ENCODE data around the gene PCIF1.
"Not testable (repeated sequence)": the region's sequence is repeated elsewhere in the genome, so short reads cannot be mapped to it uniquely, and the experiment has no call there.

Gene PCIF1

DNA sequence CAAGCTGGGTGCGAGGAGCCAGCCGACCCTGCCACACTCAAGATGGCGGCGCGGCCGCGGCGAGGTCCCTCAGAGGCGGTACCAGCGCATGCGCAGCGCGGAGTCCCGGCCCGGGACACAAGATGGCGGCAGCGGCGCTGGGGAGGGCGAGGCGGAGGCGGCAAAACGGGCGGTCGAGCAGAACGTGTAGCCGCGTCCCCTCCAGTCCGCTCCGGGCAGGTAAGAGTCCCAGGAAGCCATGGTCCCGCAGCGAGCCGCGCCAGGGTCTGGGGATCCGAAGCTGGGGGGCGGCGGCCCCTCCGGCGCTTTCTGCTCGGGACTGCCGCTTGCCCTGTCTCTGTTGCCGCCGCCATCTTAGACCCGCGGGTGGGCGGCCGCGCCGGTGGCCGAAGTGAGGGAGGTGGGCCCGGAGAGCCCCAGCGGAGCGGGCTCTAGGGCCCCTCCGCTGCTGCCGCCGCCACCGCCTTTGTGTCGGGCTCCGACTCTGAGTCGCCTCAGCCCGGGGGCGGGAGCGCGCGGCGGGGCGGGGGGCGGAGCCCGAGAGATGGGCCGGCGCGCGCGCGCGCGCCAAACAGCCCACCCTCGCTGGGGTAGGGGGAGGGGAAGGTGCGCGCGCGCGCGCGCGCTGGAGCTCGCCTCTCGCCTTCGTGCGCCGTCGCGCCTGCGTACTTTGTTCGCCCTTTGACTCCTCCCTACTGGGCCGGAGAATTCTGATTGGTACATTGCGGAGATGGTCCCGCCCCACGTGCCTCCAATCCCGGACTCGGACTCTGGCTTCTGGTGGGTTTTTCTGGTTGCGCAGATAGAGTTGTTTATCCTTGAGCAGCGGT lies at the start of gene PCIF1:
TSS of gene PCIF1 (plus strand) at position 98 of the 830 bp plus-strand sequence. CDS start 4,317 bp downstream, outside the sequence.
- DNase-seq: peak; percentile 97

DNA sequence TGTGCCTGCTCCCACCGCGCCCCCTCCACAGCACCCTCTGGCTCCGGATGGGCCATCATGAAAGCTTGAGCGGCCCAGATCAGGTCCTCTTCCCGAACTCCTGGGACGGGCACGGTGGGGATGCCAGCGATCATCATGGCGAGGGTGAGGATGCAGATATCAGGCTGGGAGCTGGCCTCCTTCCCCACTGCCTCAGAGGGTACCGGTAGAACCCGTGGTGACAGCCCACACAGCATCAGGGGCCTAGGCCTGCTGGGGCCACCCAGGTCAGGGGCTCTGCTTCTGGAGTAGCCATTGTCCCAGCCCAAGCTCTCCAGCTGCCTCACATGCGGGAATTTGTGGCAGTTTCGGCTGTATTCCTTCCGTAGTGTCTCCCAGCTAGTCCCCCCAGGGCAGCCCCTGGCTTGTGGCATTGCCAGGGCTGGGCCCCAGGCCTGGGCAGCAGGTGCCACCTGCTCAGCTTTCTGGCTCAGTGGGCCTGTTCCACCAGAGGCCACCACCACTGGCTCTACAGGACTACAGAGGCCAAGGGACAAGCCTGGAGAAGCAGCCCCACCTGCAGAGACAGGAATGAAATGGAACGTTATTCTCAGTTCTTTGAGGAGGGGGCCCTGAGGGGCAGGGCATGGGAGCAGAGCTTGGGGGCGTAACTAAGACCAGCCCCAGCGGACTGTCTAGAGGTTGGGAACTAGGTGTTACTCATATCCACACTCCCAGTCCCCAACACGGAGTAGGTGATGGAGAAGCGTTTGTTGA lies 47.7 kb upstream of the PCIF1 start:
- DNase-seq: no peak

DNA sequence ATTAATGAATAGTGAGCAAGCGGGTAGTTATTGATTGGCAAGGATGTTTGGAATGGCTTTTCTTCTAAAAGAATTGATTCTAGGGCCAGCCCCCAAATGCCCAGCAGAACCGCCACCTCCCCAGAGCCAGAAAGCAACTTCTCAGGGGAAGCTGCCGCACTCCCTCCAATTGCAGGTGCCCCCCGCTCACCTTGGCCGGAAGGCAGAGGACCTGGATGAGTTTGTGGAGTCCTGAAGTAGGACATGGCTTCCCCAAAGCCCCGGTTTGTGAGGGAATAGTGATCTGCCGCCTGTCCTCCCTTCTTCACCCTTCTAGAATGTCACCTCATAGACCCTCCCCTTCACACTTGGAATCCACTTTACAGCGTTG lies 47.2 kb upstream of the PCIF1 start, which contains the start of gene SPATA25:
TSS of gene SPATA25 (minus strand) at position 277 of the 370 bp plus-strand sequence. CDS start at position 245, 32 bp downstream.
- no peak for DNase-seq

DNA sequence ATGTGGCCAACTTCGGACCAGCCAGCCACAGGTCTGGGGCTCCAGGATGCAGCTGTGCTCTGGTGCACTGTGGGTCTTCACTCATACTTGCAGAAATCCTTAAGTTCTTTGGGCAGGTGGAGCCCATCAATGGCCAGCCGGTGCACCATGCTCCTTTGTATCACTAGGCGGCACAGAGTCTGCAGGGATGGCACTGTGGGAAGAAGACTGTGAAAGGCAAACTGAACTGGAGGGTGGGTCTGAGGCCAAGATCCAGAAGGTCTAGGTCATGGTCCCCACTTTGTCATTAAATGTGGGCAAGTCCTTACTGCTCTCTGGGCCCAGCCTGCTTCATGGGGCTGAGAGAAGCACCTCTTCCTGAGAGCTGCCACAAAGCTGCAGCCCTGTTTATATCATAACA lies 45.8 kb upstream of the PCIF1 start:
- DNase-seq: no peak

DNA sequence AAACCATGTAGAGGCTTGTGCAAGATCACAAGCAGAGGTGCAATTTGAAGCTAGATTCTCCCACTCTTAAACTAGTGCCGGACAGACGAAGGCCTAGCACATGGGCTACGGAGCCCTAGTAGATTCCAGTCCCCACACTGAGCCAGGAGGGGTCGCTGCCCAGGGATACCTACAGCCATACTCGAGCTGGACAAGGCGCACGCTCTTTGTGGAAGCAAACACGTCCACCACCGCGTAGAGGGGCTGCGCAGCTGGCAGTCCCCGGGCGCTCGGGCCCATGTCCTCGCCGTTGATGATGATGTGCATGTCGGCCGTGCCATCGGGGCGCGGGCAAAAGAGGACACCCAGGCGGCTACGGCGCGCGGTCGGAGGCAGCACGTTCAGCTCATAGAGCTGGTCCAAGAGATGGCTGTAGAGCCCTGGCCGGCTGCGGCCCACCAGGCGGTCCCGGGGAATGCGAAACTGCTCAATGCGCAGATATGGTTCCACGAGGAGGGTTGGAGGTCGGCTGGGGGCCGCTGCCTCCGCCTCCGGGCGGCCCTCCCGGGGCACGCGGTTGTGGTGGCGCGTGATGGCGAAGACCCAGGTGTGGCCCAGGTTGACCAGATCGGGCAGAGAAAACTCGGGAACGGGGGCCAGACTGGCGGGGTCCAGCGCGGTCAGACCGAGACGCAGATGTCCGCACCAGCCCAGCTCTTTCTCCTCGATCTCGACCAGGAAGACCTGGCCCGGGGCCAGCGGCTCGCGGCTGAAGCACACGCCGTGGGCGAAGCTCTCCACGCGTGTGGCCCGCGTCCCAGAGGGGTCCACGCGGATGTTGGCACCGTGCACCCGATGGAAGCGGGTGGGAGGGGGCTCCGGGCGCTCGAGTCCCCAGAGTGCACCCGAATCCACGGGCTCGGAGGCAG lies 44.2 kb upstream of the PCIF1 start:
- DNase-seq: peak; percentile 64

DNA sequence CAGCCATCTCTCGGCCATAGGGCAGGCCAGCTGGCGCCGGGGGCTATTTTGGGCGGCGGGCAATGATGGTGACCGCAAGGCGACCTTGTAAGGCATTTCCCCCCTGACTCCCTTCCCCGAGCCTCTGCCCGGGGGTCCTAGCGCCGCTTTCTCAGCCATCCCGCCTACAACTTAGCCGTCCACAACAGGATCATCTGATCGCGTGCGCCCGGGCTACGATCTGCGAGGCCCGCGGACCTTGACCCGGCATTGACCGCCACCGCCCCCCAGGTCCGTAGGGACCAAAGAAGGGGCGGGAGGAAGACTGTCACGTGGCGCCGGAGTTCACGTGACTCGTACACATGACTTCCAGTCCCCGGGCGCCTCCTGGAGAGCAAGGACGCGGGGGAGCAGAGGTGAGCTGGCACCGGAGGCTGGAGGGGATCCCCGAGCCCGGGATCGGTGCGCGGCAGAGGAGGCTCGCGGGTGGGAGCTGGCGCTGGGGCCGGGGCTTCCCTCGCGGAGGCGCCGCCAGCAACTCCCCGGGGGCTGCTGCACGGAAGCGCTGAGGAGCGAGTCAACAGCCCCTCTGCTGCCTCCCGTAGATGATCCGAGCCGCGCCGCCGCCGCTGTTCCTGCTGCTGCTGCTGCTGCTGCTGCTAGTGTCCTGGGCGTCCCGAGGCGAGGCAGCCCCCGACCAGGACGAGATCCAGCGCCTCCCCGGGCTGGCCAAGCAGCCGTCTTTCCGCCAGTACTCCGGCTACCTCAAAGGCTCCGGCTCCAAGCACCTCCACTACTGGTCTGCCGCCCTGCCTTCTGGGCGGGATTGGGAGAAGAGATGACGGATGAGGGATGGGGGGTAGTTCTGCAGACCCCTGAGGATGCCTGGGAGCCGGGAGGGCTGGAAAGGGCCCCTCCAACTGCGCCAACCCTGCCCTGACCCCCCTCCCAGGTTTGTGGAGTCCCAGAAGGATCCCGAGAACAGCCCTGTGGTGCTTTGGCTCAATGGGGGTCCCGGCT lies 43.2 kb upstream of the PCIF1 start, which contains the start of the genes CTSA and NEURL2:
TSS of gene CTSA (plus strand) at position 351 of the 999 bp plus-strand sequence. CDS start at position 585, 234 bp downstream.
TSS of gene NEURL2 (minus strand) at position 224 of the 999 bp plus-strand sequence. CDS start at position 7, 217 bp downstream.
- peak; percentile 79 for DNase-seq

DNA sequence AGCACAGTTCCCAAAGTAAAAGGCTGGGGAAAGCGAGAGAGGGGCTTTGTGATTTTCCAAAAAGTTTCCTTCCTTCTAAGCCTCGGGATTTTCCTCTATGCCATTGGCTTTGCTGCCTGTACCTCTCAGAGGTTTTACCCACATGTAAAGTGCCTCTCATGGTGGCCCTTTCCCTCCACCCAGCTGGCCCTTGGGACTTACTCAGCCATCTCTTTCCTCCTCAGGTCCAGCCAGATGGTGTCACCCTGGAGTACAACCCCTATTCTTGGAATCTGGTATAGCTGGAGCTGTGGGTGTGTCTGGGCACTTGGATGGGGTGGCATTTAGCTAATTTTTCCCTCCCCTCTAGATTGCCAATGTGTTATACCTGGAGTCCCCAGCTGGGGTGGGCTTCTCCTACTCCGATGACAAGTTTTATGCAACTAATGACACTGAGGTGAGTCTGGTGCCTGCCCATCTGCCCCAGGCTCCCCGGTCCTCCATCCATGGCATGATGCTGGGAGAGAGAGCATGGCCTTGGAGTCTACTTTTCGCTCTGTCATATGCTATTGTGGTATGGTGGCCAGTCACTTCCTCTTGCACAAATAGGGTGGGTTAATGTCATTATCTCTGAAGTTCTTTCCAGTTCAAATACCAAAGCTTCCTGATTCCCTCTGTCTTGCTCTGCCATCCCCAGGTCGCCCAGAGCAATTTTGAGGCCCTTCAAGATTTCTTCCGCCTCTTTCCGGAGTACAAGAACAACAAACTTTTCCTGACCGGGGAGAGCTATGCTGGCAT lies 42.2 kb upstream of the PCIF1 start:
- DNase-seq: no peak

DNA sequence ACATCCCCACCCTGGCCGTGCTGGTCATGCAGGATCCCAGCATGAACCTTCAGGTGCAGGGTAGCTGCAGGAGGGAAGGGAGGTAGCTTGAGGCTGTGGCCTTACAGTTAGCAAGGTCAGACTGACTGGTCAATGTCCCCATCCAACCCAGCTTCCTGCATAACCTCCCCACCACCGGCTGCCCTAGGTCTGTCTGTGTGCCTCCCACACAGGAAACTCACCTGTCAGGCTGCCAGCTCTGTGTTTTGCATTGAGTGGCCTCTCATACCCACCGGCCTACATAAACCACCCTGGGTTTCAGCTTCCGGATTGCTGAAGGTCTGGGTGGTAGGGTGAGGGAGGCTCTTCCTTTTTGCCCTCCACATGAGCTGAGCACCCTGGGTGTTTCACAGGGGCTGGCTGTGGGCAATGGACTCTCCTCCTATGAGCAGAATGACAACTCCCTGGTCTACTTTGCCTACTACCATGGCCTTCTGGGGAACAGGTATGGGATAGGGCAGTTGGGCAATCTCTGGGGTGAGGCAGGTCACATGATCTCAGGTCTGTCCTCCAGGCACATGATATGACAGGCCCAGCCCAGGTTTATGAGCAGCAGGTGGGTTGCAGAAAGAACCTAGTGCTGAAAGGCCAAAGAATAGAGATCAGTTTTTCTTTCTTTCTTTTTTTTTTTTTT lies 41.5 kb upstream of the PCIF1 start:
- no peak for DNase-seq

DNA sequence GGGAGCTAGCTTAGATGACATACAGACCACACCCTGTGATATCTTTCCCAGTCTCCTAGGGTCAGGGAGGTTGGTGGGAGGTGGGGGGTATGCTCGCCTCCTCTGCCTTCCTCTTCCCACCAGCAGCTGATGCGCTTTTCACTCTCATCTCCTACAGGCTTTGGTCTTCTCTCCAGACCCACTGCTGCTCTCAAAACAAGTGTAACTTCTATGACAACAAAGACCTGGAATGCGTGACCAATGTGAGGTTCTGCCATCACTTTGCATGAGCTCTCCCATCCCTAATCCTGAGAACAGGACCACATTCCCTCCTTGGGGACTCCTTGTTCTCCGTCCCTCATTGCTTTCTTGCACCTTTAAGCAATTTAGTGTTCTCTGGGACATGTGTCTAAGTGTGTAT lies 40.7 kb upstream of the PCIF1 start:
- DNase-seq: no peak

DNA sequence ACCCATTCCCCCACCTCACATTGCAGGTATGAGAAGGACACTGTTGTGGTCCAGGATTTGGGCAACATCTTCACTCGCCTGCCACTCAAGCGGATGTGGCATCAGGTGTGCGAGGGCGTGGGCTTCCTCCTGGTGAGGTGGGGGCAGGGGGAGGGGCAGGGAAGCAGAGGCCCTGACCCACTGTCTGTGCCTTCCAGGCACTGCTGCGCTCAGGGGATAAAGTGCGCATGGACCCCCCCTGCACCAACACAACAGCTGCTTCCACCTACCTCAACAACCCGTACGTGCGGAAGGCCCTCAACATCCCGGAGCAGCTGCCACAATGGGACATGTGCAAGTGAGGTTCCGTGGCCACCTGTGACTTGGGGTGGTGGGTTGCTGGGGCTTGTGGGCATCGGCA lies 39.7 kb upstream of the PCIF1 start:
- no peak for DNase-seq

DNA sequence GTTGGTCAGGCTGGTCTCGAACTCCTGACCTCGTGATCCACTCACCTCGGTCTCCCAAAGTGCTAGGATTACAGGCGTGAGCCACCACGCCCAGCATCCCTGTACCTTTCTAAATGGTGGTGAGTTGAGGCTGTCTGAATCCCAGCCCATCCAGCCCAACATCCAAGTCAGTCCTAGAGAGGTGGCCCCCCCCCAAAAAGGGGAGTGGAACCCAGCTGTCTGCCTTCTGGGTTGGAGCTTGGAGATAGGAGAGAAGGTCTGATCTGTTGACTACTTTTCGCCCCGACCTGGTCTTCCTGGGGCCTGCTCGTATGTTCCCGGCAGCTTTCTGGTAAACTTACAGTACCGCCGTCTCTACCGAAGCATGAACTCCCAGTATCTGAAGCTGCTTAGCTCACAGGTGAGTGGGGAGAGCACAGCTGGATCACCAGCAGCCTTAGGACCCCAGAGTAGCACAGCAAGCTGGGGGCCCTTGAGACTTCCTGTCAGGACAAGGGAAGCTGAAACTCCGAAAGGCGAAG lies 37.8 kb upstream of the PCIF1 start:
- no peak for DNase-seq

DNA sequence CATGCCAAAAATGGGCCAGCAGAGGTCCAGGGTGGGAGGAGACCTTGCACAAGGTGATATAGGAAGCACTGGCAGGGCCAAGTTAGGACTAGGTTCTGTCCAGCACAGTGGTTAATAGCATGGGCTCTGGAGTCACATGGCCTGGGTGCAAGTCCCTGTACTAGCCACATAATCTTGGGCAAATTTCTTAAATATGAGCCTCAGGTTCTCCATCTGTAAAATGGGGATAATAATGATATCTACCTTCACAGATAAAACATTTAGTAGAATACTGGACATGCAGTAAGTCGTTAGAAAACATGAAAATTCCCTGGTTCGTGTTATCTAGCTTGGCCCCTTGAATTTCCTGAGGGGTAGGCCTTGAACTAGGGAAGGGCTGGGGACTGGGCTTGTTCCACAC lies 37.2 kb upstream of the PCIF1 start:
- DNase-seq: no peak

DNA sequence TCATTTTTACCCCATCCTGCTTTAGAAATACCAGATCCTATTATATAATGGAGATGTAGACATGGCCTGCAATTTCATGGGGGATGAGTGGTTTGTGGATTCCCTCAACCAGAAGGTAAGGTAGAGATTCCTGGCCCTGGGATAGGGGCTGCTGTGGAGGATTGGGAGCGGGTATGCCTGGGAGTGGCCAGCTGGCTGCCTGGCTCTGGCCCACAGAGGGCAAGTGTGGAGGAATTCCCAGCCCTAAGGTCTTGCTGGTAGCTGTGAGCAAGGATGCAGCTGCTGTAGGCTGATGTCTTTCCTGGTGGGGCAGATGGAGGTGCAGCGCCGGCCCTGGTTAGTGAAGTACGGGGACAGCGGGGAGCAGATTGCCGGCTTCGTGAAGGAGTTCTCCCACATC lies 36.8 kb upstream of the PCIF1 start:
- no peak for DNase-seq

DNA sequence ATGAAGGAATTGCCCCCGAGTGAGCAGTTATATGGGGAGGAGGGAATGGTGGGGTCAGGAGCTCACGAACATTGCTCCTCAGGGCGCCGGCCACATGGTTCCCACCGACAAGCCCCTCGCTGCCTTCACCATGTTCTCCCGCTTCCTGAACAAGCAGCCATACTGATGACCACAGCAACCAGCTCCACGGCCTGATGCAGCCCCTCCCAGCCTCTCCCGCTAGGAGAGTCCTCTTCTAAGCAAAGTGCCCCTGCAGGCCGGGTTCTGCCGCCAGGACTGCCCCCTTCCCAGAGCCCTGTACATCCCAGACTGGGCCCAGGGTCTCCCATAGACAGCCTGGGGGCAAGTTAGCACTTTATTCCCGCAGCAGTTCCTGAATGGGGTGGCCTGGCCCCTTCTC lies 36.2 kb upstream of the PCIF1 start:
- no peak for DNase-seq

DNA sequence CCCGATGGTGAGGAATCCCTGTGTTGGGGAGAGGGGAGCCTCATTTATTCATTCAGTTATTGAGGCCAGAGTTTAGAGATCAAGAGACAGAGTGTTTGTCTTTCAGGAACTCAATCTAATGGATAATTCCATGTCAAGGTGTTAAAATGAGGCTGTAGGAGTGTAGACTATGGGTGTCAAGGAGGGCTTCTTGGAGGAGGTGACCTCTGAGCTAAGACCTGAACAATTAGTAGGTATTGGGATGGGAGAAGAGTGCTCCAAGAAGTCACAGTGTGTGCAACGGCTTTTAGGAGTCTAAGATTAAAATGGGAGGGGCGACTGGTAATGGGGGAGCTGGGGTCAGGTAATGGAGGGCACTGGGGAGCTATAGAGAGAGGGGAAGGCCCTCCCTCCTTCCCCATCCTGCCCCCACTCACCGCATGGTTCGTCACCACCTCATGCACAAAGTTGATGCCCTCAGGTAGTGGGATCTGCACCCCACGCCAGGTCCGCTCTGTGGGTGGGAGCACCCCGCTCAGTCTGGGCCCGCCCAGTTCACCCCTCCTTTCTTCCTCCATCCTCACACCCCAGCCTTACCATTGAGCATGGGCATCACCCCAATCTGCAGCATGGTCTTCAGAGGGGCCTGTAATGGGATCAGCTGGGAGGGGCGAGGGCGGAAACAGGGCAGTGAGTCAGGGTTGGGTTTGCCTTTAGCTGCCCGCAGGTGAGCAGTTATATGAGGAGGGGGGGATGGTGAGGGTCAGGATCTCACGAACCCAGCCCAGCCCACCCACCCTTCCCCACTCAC lies 35.2 kb upstream of the PCIF1 start:
- no peak for DNase-seq

DNA sequence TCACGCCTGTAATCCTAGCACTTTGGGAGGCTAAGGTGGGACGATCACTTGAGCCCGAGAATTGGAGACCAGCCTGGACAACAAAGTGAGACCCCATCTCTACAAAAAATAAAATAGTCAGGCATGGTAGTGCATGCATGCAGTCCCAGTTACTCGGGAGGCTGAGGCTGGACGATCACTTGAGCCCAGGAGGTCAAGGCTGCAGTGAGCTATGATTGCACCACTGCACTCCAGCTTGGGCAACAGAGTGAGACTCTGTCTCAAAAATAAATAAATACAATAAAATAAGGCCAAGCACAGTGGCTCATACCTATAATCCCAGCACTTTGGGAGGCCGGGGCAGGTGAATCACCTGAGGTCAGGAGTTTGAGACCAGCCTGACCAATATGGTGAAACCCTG lies 33.2 kb upstream of the PCIF1 start:
- not testable (repeated sequence) for DNase-seq

DNA sequence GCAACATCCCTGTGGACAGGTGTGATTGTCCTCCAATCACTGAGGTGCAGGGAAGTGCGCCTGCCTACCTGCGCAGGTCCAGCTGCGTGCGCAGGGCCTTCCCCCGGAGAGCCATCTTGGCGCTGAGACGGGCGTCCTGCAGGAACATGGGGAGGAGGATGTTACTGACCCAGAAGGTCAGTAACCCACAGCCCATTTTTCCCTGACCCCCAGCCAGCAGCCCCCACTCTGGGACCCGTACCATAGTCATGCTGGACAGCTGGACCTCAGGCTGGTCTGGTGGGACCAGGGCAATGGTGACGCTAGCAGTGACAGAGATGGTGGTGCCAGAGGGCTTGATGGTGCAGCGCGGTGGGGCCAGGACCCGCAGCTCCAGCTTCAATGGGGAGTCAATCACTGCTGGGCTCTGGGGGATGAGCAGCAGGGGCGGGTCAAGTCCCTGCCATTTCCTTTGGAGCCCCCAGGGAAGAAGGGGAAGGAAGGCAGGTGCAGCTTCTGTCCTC lies 32.2 kb upstream of the PCIF1 start:
- DNase-seq: no peak

All from CD4-positive, alpha-beta T cell treated with Interferon gamma for 1 hour (primary cell).